ENCODE measurements around the gene DNASE1L1.

GRCh38 chrX:154402622-154403127 is 6.4 kb downstream of the DNASE1L1 start:
- TF ChIP-seq CTCF (IDR thresholded peaks at IDR 0.05) = no peak
- no peak for TF ChIP-seq EZH2 (IDR thresholded peaks at IDR 0.05)
